ENCODE measurements around the gene NPIPA8. TPM values are rescaled to one million over a fixed set of nuclear protein-coding genes. Genes with fewer than 3 reads are reported as not detected.
"Not testable (repeated sequence)": the region's sequence is repeated elsewhere in the genome, so short reads cannot be mapped to it uniquely, and the experiment has no call there.

NPIPA8 gene
- total RNA-seq, 1 donor = not detected

DNA sequence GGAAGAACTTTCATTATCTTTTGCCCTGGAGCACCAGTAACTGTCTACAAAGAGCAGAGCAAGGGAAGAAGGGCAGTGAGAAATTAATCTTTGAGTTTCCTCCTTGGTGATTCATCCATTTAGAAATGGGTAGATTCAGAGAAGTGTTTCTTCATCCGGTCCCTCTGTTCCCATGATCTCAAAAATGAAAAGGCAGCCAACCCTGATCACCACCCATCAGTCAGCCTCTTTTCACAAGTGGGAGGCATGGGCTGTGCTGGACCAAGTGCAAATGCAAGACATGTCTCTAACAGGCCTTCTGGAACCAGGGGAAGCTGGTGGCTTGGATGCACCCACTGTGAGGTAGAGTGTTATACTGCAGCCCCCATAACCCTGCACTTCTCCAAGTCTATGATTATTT is 38.8 kb downstream of the NPIPA8 start:
- not testable (repeated sequence) for H3K4me3 ChIP-seq (ENCODE audit: low read length); H3K9me3 ChIP-seq (ENCODE audit: low read depth, low read length); H3K27me3 ChIP-seq (ENCODE audit: insufficient read depth, low read length); H3K4me1 ChIP-seq (ENCODE audit: insufficient read depth, low read length)

DNA sequence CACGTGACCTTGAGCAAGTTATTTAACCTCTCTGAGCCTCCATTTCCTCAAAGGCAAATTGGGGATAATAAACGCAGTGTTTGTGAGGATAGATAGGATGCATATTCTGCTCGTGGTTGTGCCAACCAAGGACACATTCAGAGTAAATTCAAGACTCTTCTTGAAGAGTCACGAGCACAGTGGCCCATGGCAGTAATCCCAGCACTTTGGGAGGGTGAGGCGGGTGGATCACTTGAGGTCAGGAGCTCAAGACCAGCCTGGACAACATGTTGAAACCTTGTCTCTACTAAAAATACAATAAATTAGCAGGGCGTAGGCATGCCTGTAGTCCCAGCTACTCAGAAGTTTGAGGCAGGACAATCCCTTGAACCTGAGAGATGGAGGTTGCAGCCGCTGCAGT is 39.6 kb downstream of the NPIPA8 start:
- not testable (repeated sequence) for H3K9me3 ChIP-seq (ENCODE audit: low read depth, low read length); H3K27me3 ChIP-seq (ENCODE audit: insufficient read depth, low read length); H3K4me3 ChIP-seq (ENCODE audit: low read length); H3K4me1 ChIP-seq (ENCODE audit: insufficient read depth, low read length)

DNA sequence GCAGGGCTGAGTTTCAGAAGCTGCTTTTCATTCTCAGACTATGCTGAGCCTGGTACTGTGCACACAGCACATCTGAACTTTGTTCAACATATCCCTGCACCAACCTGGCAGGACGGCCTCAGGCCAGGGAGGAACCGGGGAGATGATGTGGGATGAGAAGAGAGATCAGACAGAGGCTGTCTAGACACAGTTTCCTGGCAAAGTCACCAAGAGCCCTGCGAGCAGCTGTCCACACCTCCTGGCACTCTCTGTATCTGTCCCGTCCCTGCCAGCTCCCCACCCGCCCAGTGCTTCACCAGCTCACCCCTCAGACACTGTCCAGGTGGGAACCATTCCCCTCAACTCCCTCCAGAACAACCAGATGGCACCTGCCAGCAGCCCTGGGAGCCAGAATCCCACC is 42.2 kb downstream of the NPIPA8 start:
- not testable (repeated sequence) for H3K27me3 ChIP-seq (ENCODE audit: insufficient read depth, low read length); H3K4me3 ChIP-seq (ENCODE audit: low read length); H3K9me3 ChIP-seq (ENCODE audit: low read depth, low read length); H3K4me1 ChIP-seq (ENCODE audit: insufficient read depth, low read length)

DNA sequence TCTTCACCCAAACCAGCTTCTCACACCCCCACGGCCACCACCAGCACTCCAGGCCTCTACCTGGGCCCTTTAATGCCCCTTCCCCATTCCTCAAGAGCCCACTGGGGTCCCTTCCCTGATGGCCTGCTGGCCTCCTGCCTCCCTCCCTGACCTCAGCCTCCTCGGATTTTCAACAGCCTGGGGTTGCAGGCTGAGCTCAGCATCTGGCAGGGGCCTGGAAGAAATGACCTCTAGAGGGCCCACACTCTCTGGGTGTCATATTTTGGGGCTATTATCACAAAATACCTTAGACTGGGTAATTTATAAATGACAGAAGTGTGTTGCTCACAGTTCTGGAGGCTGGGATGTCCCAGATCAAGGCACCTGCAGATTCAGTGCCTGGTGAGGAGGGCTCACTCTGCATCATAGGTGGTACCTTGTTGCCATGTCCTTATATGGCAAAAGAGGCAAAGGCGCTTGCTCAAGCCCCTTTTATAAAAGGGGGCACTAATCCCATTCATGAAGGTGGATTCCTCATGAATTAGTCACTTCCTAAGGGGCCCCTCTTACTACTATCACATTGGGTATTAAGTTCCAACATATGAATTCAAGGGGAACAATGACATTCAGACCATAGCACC is 43.1 kb downstream of the NPIPA8 start:
- H3K9me3 ChIP-seq (ENCODE audit: low read depth, low read length); H3K4me1 ChIP-seq (ENCODE audit: insufficient read depth, low read length); H3K4me3 ChIP-seq (ENCODE audit: low read length); H3K27me3 ChIP-seq (ENCODE audit: insufficient read depth, low read length): not testable (repeated sequence)

DNA sequence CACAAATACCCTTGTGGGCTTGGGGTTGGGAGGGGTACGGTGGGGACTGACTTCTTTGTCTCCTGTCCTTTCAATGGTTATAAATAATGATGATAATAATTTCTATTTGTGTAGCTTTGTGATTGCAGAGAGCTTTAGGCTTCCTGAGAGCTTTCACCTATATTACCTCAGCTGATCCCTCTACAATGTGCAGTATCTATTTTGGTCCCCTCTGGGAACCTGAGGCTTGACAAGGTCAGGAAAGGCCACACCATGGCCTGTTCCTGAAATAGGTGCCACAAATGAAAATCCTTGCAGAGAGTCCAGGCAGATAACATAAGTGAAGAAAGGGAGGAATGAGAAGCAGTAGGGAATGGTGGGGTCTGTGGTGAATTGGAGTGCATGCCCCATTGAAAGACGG is 45.6 kb downstream of the NPIPA8 start:
- not testable (repeated sequence) for H3K9me3 ChIP-seq (ENCODE audit: low read depth, low read length)

DNA sequence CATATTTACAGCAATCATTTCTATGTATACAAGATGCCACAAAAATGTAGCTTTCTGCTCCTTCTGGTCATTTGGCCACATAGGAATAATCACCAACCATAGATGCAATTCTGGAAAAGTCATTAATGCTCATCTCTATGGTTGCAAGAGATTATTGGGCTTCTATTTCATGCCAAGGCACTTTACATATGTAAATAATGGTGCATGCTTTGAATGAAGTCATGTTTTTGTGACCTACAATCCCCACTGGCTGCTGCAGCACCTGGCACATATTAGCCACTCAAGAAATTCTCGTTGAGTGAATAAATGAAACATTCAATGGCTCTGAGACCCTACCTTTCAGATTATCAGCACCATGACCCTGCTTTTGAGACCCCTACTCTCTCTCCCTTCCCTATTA is 50.2 kb downstream of the NPIPA8 start:
- not testable (repeated sequence) for H3K9me3 ChIP-seq (ENCODE audit: low read depth, low read length); H3K27me3 ChIP-seq (ENCODE audit: insufficient read depth, low read length); H3K4me3 ChIP-seq (ENCODE audit: low read length); H3K4me1 ChIP-seq (ENCODE audit: insufficient read depth, low read length)

More for the DNA sequence above, 45.6 kb downstream of the NPIPA8 start:
- not testable (repeated sequence) for H3K4me3 ChIP-seq (ENCODE audit: low read length); H3K4me1 ChIP-seq (ENCODE audit: insufficient read depth, low read length); H3K27me3 ChIP-seq (ENCODE audit: insufficient read depth, low read length)

DNA sequence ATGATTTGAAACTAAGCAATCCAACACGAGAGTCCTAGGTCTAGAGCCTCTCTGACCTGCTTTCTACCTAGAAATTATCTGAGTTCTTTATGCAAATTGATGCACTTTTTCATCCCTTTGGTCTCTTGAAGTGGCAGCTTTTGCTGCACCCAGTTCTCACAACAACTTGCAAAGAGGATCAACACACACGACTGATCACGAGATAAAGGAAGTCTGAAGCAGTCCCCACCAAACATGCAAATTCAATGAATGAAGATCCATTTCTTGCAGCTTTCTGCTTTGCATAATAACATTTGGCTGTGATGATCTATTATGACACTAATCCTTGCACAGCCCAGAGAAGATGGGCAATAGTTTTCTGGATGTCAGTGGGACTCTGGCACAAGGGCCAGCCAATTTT is 56.2 kb downstream of the NPIPA8 start:
- H3K27me3 ChIP-seq (ENCODE audit: insufficient read depth, low read length); H3K4me3 ChIP-seq (ENCODE audit: low read length); H3K9me3 ChIP-seq (ENCODE audit: low read depth, low read length); H3K4me1 ChIP-seq (ENCODE audit: insufficient read depth, low read length): not testable (repeated sequence)

DNA sequence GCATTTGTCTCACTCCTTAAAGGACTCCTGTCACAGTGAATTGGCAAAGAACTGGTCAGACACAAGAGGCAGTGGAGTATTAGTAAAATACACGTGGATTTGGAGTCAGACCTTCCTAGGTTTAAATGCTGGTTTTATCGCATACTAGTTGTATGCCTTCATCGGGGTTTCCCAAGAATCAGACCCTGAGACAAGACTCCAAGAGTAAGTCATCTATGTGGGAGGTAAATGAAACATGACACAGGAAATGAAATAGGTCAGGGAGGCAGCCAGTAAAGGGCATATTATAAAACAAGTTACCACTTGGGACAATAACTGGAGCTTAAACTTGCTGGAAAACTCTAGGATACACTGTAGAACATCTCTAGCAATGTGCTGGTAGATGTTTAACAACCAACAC is 59.8 kb downstream of the NPIPA8 start:
- not testable (repeated sequence) for H3K4me1 ChIP-seq (ENCODE audit: insufficient read depth, low read length); H3K27me3 ChIP-seq (ENCODE audit: insufficient read depth, low read length); H3K9me3 ChIP-seq (ENCODE audit: low read depth, low read length); H3K4me3 ChIP-seq (ENCODE audit: low read length)

DNA sequence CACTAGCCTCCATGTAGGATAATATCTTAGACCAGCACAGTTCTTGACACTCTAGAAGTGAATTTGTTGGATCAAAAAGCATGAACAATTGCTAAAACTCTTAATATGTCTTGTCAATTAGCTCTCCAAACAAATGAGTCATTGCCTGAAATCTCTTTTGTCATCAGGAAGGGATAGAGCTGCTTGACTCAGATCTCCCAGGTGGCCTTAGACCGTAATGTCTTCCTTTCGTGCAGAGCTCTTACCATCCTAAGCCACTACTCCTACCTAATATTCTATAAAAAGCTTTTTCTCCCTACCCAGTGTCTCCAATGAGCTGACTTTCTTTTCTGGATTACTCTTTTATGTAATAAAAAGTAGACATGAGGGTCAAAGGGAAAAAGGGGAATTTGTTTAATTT is 66.4 kb downstream of the NPIPA8 start:
- not testable (repeated sequence) for H3K9me3 ChIP-seq (ENCODE audit: low read depth, low read length); H3K4me1 ChIP-seq (ENCODE audit: insufficient read depth, low read length); H3K4me3 ChIP-seq (ENCODE audit: low read length); H3K27me3 ChIP-seq (ENCODE audit: insufficient read depth, low read length)

Other genes starting within 250 kb of the NPIPA8 start
- 42.9 TPM for gene NOMO2, start 225.4 kb upstream of the NPIPA8 start, total RNA-seq

Measured in mononuclear cell (primary cell).